HG02884 (cell line): ENCODE measurements around the gene MAMLD1.

Experiments used
- ATAC-seq: cut with Tn5 transposase; IDR thresholded peaks from one replicate; pipeline ENCODE4 v1.9.1; 2021; ENCODE audit warnings: mild to moderate bottlenecking, moderate library complexity; ENCODE audit not compliant: unreplicated experiment

Gene MAMLD1

DNA sequence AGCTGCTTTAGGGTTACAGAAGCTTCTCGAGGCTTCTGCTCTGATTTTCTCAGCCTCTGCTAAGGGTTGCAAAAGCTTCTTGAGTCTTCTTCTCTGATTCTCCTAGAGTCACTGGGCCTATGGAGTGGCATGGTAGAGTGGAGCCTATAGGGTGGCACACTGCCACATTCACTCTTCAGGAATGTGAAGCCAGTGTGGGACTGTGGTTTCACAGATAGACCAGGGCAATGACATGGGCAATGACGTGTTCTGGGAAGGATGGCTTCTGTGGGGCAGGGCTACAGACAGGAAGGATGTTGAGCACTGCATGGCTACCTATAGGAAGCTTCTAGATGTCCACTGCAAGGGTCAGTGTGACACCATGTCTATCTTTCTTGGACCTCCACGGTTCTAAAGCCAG is 11.0 kb upstream of the MAMLD1 start:
- no peak for ATAC-seq

DNA sequence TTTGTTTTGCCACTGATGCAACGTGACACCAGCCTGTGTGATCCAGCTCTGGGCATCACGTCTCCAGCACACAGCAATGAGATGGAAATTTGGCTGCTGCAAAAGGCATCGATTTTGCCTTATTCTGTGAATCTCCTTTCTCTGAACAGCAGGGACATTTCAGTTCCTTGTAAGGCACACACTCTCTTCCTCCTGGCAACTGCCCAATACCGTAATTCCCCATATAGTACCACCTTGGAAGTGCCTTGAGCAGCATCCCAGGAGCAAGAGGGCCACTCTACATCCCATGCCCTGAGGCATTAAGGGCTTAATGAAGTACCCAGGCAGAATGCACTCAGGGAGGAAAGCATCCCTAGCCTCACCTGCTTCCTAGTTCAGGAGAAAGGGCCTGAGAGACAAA is 10.5 kb upstream of the MAMLD1 start:
- ATAC-seq, result no peak

DNA sequence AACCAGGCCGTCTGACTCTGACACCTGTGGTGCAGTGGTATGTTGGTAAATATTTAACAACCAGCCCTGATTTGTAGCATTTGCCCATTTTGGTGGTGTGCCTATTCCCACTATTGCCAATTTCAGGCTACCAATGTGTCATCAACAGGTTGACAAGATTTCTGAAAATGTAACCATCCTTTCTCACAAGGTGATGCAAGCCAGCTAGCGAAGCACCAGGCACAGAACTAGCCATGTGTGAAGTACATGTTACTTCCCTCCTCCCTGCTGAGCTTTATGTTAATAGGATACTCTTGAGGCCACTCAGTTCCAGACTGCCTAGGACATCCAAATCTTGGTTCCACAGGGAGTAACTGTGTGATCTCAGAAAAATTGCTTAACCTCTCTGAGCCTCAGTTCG is 7.2 kb upstream of the MAMLD1 start:
- ATAC-seq, result no peak

DNA sequence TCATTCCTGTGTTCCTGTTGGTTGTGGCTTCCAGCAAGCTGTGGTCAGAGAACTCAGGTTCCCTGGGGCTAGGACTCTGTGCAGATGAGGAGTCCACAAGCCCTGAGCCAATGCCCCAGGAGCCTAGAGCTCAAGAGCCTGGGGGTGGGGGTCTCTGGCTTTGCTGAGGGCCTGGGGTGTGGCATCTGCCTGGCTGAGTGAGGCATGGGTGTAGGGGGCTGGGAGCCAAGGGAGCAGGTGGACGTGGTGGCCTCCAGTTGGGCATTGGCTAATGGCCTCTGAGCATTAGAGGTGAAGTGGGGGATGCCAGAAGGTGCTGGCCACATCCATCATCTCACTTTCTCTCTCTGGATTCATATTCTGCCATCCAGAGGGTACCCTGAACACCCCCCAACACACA is 5.3 kb upstream of the MAMLD1 start:
- no peak for ATAC-seq

DNA sequence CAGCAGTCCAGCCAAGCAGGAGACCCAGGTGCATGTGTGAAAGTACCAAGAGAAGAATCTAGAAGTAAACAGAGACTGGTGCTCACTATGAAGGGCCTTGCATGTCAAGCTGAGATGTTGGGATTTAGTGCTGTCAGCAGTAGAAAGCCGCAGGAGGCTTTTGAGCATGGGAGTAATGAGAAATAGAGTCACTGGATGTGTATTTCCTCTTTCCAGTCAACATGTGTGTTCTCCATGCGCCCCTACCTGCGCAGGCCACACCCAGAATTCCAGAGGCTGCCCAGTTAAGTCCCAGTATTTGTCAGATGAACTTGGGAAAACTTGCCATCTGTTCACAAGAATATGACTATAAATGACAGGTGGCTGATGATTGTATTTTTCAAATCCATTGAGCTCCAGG is 4.5 kb upstream of the MAMLD1 start:
- ATAC-seq, result no peak

DNA sequence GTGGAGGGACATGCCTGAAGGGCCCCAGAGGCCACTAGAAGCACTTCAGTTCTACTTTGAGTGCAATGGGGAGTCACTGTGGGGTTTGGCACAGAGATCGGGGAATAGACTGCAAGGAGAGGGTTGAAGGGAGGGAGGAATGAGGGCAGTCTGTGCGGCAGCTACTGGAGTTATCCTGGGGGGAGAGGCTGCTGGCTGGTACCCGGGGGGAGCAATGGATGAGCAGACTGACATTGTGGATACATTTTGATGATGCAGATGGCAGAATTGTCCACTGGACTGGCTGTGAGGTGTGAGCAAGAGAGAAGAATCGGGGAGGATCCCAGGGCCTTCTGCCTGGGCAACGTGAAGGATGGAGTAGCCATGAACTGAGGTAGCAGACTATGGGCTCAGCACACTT is 2.8 kb upstream of the MAMLD1 start:
- no peak for ATAC-seq

DNA sequence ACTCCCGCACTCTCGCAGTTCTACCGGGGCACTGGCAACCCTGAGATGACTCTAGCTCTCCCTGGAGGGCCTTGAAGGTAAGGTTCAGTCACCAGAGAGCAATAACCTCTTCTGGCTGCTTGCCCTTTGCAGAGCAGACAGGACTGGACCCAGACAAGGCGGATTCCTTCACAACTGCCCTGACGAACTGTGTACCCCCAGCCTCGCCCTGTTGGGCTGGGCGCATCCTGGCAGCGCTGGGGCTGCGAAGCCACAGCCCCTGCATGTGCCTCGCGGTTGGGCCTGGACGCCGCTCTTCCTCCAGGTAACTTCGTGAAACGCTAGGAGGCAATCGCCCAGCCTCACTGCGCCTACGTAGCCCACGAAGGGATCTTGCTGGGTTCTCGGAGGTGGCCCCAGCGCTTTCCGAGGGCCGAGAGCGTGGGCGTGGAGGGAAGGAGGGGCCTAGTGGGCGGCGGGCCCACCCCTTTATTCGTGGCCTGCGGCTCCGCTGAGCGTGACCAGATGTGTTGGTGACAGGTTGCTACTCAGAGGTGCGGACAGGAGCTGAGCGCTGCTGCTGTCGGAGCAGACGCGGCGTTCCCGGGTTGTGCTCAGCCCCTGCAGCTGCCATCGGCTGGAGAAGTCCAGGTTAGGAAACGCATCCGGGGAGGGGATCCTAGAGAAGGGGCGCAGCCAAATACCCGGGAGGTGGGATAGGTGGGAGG is 1.9 kb upstream of the MAMLD1 start:
- no peak for ATAC-seq

- no peak for ATAC-seq
Measured at GRCh38 chrX:150361777-150362351, 1.3 kb upstream of the MAMLD1 start.

DNA sequence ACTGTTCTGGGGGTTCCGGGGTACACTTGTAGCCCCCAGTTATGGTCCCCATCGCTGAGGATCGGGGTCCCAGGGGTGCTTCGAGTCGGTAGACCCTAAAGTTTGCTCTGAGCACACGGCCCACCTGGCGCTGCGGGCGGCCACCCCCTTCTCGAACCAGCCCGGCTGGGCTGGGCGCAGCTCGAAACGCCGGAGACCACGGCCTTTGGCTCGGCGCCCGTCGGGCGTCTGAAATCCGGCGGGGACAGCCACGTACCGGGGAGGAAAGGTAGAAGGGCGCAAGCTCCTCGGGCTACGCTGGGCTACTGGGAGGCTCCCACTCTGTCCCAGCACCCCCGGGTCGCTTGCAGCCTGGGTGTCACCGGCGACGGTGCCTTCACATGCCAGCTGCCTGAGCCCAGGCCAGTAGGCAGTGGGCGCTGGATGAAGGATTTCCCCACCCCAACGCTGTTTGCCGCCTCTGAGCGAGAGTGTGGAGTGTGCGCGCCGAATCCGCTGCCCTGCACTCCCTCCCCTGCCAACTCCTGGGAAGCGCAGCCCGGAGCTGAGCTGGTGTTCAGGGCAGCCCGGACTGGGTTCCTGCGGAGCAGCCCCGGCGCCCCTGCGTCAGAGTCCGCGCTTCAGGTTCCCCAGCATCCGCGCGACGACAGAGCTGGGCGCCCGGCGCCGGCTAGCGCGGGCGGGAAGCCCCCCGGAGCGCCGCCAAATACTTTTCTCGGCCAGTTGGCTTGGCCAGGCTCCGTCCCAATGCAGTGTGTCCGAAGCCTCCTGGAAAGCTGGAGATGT is 637 bp downstream of the MAMLD1 start:
- no peak for ATAC-seq

DNA sequence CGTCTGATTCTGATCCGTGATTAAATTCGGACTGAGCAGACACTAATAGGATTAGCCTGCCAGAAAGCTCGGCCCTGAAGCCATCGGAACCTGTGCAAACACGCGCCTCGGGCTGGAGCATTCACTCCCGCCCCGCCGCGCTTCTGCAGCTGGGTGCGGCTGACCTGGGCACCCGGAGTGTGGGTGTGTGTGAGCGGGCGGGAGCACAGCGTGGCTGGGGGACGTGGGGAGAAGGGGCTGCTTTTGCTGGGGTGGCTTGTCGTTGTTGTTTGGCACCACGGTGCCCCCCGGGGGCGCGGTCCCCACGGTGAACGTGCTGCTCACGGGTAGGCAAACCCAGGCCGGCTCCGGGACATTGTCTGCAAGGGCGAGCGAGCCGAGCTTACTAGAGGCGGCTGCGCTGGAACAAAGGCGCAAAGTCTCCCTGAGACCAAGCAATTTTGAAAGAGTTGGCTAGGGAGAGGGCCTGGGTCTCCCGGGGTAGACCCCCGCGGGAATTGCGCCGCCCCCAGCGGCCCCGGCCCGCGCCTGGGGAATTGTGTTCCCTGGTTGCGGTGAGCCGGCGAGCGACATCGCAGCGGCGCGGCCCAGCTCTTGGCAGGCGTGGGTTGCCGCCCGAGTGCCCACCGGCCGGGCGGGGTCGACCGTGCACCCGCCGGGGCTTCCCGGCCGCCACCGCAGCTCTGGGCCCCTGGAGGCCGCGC is 1.4 kb downstream of the MAMLD1 start:
- no peak for ATAC-seq

DNA sequence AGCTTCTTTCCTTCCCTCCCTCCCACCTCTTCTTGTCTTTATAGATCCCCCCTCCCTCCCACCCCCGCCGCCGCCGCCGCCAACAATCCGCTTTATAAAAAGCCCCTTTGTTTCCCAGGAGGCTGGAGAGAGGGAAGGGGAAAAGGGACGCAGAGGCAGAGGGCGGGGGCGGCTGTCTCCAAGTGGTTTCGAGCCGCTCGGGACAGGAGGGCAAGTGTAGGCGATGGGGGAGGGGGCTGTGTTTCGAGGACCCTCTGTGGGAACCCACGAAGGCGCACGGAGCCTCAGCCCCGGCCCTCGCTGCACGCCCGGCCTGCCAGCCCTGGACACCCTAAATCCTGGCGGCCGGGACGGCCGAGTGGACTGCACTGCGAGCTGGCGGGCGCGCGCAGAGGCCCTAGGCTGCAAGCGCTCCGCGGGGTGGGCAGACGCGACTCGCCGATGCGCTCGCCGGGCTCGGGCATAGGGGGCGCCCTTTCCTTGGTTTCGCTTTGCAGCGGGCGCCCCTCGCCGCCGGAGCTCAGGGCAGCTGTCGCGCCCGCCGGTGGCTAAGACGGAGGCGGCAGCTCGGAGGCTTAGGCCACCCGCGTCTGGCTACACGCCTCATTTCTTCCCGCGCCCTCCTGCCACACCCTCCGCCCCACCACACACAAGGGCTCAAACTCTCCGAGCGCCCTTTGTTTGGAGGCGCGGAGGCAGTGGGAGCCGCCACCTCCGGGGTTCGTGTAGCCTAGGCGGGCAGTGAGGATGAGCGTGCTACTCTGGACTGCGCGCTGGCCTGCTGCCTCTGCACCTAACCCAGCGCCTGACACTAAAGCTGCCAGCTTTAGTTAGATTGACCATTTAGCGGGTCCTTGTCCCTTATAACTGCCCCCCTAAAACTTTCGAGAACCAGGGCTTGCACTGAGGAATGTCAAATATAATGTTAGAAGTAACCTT is 2.2 kb downstream of the MAMLD1 start:
- no peak for ATAC-seq

- no peak for ATAC-seq
Measured at GRCh38 chrX:150365990-150366911, 3.1 kb downstream of the MAMLD1 start.

DNA sequence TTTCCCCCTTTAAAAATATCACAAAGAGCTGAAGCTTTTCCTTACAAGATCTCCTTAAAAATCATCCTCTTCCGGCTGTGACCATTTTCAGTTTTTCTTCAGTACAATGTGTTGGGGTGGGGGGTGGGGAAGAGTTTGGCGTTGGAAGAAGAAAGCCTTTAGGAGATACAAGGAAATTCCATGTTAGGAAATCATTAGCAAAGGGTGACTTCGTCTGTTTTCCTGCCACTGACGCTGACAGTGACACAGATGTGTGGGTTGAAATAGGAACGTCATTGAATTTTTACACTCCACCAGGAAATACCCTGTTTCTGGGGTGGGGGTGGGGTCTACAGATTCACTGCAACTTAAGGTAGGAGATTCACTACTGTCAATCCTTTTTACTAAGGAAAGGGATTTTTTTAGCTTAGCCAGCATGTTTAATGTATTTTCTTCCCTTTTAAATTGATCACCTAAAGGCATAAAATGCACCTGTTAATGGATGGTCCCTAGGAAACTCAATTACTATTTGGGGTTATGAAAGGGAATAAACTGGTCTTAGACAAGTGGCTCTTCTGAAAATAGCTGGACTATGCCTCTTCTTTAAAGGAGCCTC is 3.9 kb downstream of the MAMLD1 start:
- ATAC-seq, result no peak

DNA sequence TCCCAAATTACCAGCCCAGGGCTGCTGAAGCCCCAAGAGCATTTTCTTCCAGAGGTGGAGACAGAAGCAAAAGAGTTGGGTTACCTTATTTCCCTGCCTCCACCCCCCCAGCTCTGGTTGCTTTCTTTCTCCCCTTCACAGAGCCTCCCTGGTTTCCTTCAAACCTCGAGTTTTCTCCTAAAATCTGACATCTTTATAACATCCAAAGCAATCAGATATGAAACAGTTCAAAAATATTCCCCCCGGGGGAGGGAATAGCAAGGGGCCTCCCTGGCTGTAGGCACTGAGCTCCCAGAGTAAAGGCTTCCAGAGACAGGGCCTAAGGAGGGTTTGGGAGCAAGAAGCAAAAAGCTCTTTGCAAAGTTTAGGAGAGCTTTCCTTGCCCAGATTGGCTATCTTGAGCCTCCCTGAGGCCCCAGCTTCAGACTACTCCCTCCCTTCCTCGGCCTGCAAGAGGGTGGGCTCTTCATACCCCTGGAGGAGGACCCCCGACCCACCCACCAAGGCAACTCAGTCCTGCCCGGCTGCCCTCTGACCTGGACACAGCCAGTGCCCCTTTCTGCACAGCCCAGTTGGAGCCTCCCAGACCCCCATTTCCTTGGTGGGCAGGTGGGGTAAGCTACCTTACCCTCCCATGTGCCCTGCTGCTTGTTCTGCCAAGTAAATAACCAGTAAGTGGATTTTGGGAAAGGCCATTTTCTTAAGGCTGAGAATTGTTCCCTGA is 7.6 kb downstream of the MAMLD1 start:
- ATAC-seq, result no peak

GRCh38 chrX:150371877-150372276 is 8.8 kb downstream of the MAMLD1 start:
- no peak for ATAC-seq

- no peak for ATAC-seq
Measured at GRCh38 chrX:150372280-150372679, 9.2 kb downstream of the MAMLD1 start.

DNA sequence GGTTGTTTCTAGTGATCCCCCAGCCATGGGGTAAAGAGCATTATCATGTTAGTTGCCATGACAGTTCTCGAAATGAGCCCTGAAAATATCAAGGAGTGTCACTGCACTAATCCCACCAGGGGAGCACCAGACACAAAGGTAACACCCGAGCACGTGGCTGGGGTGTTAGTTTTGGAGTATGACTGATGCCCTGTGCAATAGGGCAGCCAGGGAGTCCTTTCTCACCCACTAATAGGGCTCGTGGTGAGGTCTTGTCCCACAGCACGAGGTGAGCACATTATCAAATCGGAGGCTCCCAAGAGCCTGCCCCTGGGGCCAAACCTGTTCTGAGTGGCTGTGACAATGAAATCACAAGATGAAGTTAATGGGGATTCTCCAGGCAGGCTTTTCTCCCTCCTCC is 9.6 kb downstream of the MAMLD1 start:
- no peak for ATAC-seq

GRCh38 chrX:150375243-150375770 is 12.2 kb downstream of the MAMLD1 start:
- no peak for ATAC-seq
